ENCODE results near the gene ACTA1. TPM values are rescaled to one million over a fixed set of nuclear protein-coding genes. Genes with fewer than 3 reads are reported as not detected.
"Not testable (repeated sequence)": the region's sequence is repeated elsewhere in the genome, so short reads cannot be mapped to it uniquely, and the experiment has no call there.

ACTA1 gene
- total RNA-seq, 1 experiment from 2014 or later: not detected

GRCh38 chr1:229396585-229397206 is 37.2 kb downstream of the ACTA1 start:
- H4K20me1 ChIP-seq (ENCODE audit: insufficient read depth): no peaks in the 10 kb centered on the region
- no peaks in the 10 kb centered on the region for H3K79me2 ChIP-seq (ENCODE audit: insufficient read depth, low read length)
- no peaks in the 10 kb centered on the region for H3K9me2 ChIP-seq (ENCODE audit: insufficient read depth)
- no peaks in the 10 kb centered on the region for H3K36me3 ChIP-seq (ENCODE audit: control insufficient read depth in 1 of 2, insufficient read depth in 2 of 2, low read length in 2 of 2)
- intact Hi-C loops (cut with micrococcal nuclease): no loop called here
- BruUV-seq (replicated peaks): no TSS peak
- ATAC-seq (no peak), DNase-seq (ENCODE audit: low read depth, low spot score) (no peak)
- no peaks in the 10 kb centered on the region for H3K4me1 ChIP-seq (ENCODE audit: control insufficient read depth in 1 of 2, insufficient read depth in 2 of 2, low read length in 2 of 2)
- POLR2A ChIA-PET: no interaction called here
- H3K9me3 ChIP-seq (ENCODE audit: control insufficient read depth in 1 of 2, insufficient read depth in 1 of 2, low read depth in 1 of 2, low read length in 2 of 2): no peaks in the 10 kb centered on the region
- CTCF ChIA-PET: interaction anchor here (1.0 kb wide), 1 partner anchor 8 kb away, joined by 3 read pairs; no protein-coding TSS in a partner anchor
- TF ChIP-seq REST (IDR thresholded peaks at IDR 0.05; ENCODE audit: low read depth) (no peak), MAX (IDR thresholded peaks at IDR 0.05) (no peak)
- peaks cover 9% of the 10 kb centered on the region; the same call in 1 of the 2 replicates for H3K27me3 ChIP-seq (ENCODE audit: insufficient read depth, low read length)
- RAD21 ChIA-PET (ENCODE audit: low non-redundant PET in 1 of 2, low total read pairs in 2 of 2, uncharacterized antibody in 2 of 2, unreplicated experiment in 2 of 2): no interaction called here
- H3K27ac ChIP-seq (ENCODE audit: low read depth, low read length): no peak overlapping the region
- no peak overlapping the region for H2AFZ ChIP-seq (ENCODE audit: low read depth, low read length, poor library complexity, severe bottlenecking)
- no peak overlapping the region for H3K9ac ChIP-seq (ENCODE audit: low read length)
- no peak overlapping the region for H3K4me2 ChIP-seq (ENCODE audit: low read length)
- H3K4me3 ChIP-seq (replicated peaks in 1 of 2; ENCODE audit: low read depth in 1 of 2, low read length in 2 of 2): no peak overlapping the region

- H3K4me1 ChIP-seq (ENCODE audit: control insufficient read depth in 1 of 2, insufficient read depth in 2 of 2, low read length in 2 of 2); CTCF ChIA-PET; H3K36me3 ChIP-seq (ENCODE audit: control insufficient read depth in 1 of 2, insufficient read depth in 2 of 2, low read length in 2 of 2); H3K4me2 ChIP-seq (ENCODE audit: low read length); H3K9me3 ChIP-seq (ENCODE audit: control insufficient read depth in 1 of 2, insufficient read depth in 1 of 2, low read depth in 1 of 2, low read length in 2 of 2); POLR2A ChIA-PET; H3K27ac ChIP-seq (ENCODE audit: low read depth, low read length); RAD21 ChIA-PET (ENCODE audit: low non-redundant PET in 1 of 2, low total read pairs in 2 of 2, uncharacterized antibody in 2 of 2, unreplicated experiment in 2 of 2); H3K4me3 ChIP-seq (replicated peaks in 1 of 2; ENCODE audit: low read depth in 1 of 2, low read length in 2 of 2); H3K27me3 ChIP-seq (ENCODE audit: insufficient read depth, low read length); BruUV-seq (replicated peaks); H4K20me1 ChIP-seq (ENCODE audit: insufficient read depth); H3K9me2 ChIP-seq (ENCODE audit: insufficient read depth); DNase-seq (ENCODE audit: low read depth, low spot score); H3K79me2 ChIP-seq (ENCODE audit: insufficient read depth, low read length); intact Hi-C loops (cut with micrococcal nuclease); ATAC-seq; H2AFZ ChIP-seq (ENCODE audit: low read depth, low read length, poor library complexity, severe bottlenecking); H3K9ac ChIP-seq (ENCODE audit: low read length): not testable (repeated sequence)
Measured at GRCh38 chr1:229394517-229394916, 39.4 kb downstream of the ACTA1 start.

Data from HCT116 (cell line).